GM10266 (cell line): ENCODE data around the gene TAGLN2.

ENCODE experiments used
- DNase-seq: peaks from one replicate; pipeline ENCODE4 v3.0.0; 2012; ENCODE audit errors: extremely low spot score
- CTCF ChIP-seq: IDR thresholded peaks from 2 replicates; pipeline ENCODE4 v1.5.1; 2012; ENCODE audit warnings: mild to moderate bottlenecking, low read depth; ENCODE audit not compliant: control insufficient read depth, insufficient read depth; ENCODE audit errors: missing control alignments

TAGLN2 gene

DNA sequence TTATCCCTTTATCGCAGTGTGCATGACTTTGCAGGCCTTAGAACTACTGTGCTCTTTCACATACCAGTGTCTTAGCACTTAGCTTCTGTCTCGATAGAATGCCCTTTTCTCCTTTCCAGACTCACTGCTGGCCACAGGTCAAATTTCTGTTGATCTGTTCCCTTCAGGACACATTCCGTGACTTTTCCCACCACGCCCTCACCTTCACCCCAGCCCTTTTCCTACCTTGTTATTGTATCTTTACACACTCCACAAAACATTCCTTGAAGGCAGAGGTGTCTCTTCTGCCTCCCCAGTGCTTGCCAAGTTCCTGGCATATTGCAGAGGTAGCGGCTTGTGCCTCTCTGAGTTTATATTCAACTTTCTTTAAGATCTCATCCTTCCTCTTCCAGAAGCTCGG lies 23.8 kb upstream of the TAGLN2 start:
- DNase-seq, result no peak
- TF ChIP-seq CTCF, result no peak

- TF ChIP-seq CTCF, result no peak
- no peak for DNase-seq
Measured at GRCh38 chr1:159947942-159948341, 22.6 kb upstream of the TAGLN2 start.

- no peak for TF ChIP-seq CTCF
- no peak for DNase-seq
Measured at GRCh38 chr1:159946242-159947187, 21.2 kb upstream of the TAGLN2 start.

GRCh38 chr1:159945483-159946241 lies 20.4 kb upstream of the TAGLN2 start, which contains the start of gene IGSF9:
Gene IGSF9 (minus strand): TSS chr1:159945613. CDS start chr1:159943454, 2,159 bp downstream.
- DNase-seq, result peak; percentile 61
- peak; percentile 39 for TF ChIP-seq CTCF

- DNase-seq, result no peak
- TF ChIP-seq CTCF, result no peak
Measured at GRCh38 chr1:159944623-159945455, 19.5 kb upstream of the TAGLN2 start.

DNA sequence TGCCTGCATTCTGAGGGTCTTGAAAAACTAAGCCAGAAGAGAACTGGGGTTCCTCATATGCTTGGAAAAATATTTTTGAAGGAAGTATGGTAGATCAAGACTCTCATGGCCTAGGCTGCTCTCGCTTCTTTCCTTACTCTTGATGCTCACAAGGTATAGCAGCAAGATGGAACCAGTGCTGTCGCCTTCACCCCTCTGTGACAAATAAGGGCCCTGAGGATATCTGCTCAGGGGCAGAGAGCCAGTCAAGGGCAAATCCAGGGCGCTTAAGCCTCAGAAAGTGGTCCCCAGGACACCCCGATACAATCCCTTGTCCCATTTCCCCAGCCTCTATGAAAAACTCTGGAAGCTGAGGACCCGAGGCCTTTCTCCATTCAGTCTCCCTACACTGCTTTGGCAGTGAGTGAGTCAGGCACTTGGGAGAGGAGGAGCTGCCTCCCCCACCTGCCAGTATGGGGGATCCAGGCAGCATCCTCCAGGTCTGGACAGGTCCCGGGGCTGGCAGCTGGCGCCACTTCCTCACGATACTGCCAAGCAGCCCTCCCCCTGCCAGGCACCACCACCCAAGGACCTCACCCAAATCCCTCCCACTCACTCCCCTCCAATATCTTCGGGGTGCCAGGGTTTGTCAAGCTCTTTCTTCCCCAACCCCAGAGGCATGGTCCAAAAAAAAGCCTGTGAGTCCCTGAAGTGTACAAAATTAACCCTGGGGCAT lies 18.8 kb upstream of the TAGLN2 start:
- peak; percentile 21 for DNase-seq
- TF ChIP-seq CTCF, result no peak
